ENCODE data around the gene GOLGA8S.
"Not testable (repeated sequence)": the region's sequence is repeated elsewhere in the genome, so short reads cannot be mapped to it uniquely, and the experiment has no call there.

Gene GOLGA8S

DNA sequence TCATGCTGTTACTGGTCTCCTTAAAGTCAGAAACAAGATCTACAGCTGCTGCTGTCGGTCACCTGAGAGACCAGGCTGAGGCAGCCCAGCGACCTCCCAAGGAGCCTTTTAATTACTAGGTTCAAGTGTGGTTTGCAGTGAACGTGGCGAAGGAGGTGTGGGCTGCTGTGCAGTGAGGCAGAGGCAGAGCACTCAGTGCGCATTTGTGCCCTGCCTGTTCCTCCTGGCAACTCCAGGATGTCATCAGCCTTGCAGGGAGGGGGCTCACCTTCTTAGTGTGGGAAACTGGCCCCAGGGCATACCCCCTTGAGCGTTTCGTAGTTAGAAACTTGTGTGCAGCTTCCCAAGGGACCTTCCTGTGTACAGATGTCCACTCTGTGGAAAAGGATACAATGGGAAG lies 26.6 kb downstream of the GOLGA8S start:
- H3K4me3 ChIP-seq (ENCODE audit: low read depth, low read length); in situ Hi-C loops (cut with HindIII; ENCODE audit: low sequenced_read_pairs); DNase-seq (ENCODE audit: low read depth, low spot score): not testable (repeated sequence)

GRCh38 chr15:23384371-23384770 lies 29.8 kb downstream of the GOLGA8S start:
- no peak overlapping the region for H3K4me3 ChIP-seq (ENCODE audit: low read depth, low read length)
- DNase-seq (ENCODE audit: low read depth, low spot score), result no peak
- no peak for TF ChIP-seq CTCF (IDR thresholded peaks at IDR 0.05; ENCODE audit: low read depth, low read length)
- in situ Hi-C loops (cut with HindIII; ENCODE audit: low sequenced_read_pairs), result no loop called here

- in situ Hi-C loops (cut with HindIII; ENCODE audit: low sequenced_read_pairs), result no loop called here
- no peak for TF ChIP-seq CTCF (IDR thresholded peaks at IDR 0.05; ENCODE audit: low read depth, low read length)
Observed at GRCh38 chr15:23385886-23386430, 31.4 kb downstream of the GOLGA8S start.

GRCh38 chr15:23387621-23388190 lies 33.2 kb downstream of the GOLGA8S start:
- in situ Hi-C loops (cut with HindIII; ENCODE audit: low sequenced_read_pairs), result no loop called here
- TF ChIP-seq CTCF (IDR thresholded peaks at IDR 0.05; ENCODE audit: low read depth, low read length), result no peak
- no peak for DNase-seq (ENCODE audit: low read depth, low spot score)
- no peak overlapping the region for H3K4me3 ChIP-seq (ENCODE audit: low read depth, low read length)

More at GRCh38 chr15:23385886-23386430, 31.4 kb downstream of the GOLGA8S start:
- no peak overlapping the region for H3K4me3 ChIP-seq (ENCODE audit: low read depth, low read length)
- DNase-seq (ENCODE audit: low read depth, low spot score), result no peak

DNA sequence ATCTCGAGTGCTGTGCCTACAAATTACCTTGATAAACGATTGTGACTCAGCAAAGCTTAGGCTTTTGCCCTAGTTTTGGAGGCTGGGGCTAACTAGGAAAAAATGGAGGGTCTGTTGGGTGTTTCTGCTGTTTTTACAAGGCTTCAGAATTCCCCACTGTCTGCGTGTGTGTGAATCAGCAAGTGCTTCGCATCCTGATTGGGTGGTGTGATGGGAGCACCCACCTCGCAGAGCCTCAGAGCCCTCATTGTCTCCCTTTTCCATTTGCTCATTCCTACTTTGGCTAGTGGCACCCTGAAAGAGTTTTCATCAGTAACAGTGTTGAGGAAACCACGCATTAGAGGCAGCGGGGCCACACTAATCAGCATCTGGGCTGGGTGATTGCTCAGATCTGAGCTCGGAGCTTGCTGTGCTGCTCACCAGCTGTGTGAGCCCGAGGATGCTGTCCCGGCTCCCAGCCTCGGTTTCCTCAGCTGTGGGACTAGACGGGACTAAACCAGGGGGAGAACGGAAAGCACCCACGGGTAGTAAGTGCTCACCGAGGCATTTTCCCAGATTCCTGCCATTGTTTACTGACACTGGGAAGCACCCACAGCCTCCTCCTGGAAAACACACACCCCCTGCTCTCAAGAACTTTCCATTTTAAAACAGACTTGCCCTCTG lies 40.6 kb downstream of the GOLGA8S start:
- no peak overlapping the region for H3K4me3 ChIP-seq (ENCODE audit: low read depth, low read length)
- DNase-seq (ENCODE audit: low read depth, low spot score), result no peak
- TF ChIP-seq CTCF (IDR thresholded peaks at IDR 0.05; ENCODE audit: low read depth, low read length), result no peak
- in situ Hi-C loops (cut with HindIII; ENCODE audit: low sequenced_read_pairs), result no loop called here

- no peak overlapping the region for H3K4me3 ChIP-seq (ENCODE audit: low read depth, low read length)
- no peak for TF ChIP-seq CTCF (IDR thresholded peaks at IDR 0.05; ENCODE audit: low read depth, low read length)
- DNase-seq (ENCODE audit: low read depth, low spot score), result no peak
- in situ Hi-C loops (cut with HindIII; ENCODE audit: low sequenced_read_pairs), result no loop called here
Observed at GRCh38 chr15:23395832-23396231, 41.3 kb downstream of the GOLGA8S start.

GRCh38 chr15:23397779-23398178 lies 43.2 kb downstream of the GOLGA8S start:
- in situ Hi-C loops (cut with HindIII; ENCODE audit: low sequenced_read_pairs), result no loop called here
- H3K4me3 ChIP-seq (ENCODE audit: low read depth, low read length), result no peak overlapping the region
- no peak for TF ChIP-seq CTCF (IDR thresholded peaks at IDR 0.05; ENCODE audit: low read depth, low read length)
- DNase-seq (ENCODE audit: low read depth, low spot score), result no peak

DNA sequence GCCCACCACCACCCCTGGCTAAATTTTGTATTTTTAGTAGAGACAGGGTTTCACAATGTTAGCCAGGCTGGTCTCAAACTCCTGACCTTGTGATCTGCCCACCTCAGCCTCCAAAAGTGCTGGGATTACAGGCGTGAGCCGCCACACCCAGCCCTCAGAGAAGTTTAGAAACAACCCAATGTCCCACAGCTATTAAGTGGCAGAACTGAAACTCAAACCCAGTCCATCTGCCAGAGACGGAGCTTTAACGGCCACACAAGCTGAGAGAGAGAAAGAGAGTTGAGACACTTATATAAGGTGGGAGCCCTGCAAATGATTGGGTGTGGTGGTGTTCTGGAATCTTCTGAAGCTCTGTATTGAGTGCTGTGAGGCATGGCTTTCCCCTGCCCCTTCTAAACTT lies 43.8 kb downstream of the GOLGA8S start:
- in situ Hi-C loops (cut with HindIII; ENCODE audit: low sequenced_read_pairs); H3K4me3 ChIP-seq (ENCODE audit: low read depth, low read length); DNase-seq (ENCODE audit: low read depth, low spot score): not testable (repeated sequence)

DNA sequence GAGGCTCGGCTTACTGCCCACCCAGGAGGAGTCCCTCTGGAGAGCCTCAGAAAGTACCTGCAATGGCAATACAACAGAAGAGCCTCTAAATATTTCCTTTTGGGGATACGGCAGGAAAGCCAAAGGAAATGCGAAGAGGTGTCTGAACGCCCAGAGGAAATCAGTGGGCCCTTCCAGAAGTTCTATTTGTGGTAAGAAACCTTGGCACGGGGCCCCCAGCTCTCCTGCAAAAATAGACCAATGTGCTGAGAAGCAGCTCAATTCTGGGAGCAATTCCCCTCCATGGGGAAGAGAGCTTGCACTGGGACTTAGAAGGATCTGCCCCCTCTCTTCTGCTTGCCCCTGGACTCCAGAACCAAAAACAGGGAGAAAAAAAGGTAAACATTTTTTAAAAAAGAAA lies 44.7 kb downstream of the GOLGA8S start:
- DNase-seq (ENCODE audit: low read depth, low spot score); H3K4me3 ChIP-seq (ENCODE audit: low read depth, low read length); in situ Hi-C loops (cut with HindIII; ENCODE audit: low sequenced_read_pairs): not testable (repeated sequence)

All from astrocyte of the spinal cord (primary cell).